Activated B cell treated with CpG ODN at 0.5 μM for 24 hours (primary cell): Measurements from ENCODE around the gene THUMPD2. TPM values are rescaled to one million over a fixed set of nuclear protein-coding genes. Genes with fewer than 3 reads are reported as not detected.

ENCODE experiments used
- ATAC-seq: fragments of 200-7000 bp; cut with Tn5 transposase; one replicate; pipeline ENCODE4 v1.10.0; 2021; ENCODE audit warnings: low read depth, mild to moderate bottlenecking, moderate library complexity
- CTCF ChIA-PET: fragments of 350-600 bp; sonication (Branson Sonifier 250); formaldehyde crosslinking; loops from one replicate; lab custom pipeline; 2021; ENCODE audit warnings: antibody characterized with exemption; lab: Charles Lee
- POLR2A ChIA-PET: fragments of 350-600 bp; sonication (Branson Sonifier 250); formaldehyde crosslinking; loops from one replicate; lab custom pipeline; 2021; ENCODE audit warnings: antibody characterized with exemption; lab: Charles Lee
- DNase-seq: peaks from one replicate; pipeline ENCODE4 v3.0.0; 2022
- H3K27ac Mint-ChIP-seq: one replicate; pipeline ENCODE4 v1.8.0; 2020; ENCODE audit warnings: mixed read lengths
- H3K27me3 Mint-ChIP-seq: one replicate; pipeline ENCODE4 v1.8.0; 2021; ENCODE audit warnings: mixed read lengths
- H3K36me3 Mint-ChIP-seq: one replicate; pipeline ENCODE4 v1.8.0; 2021; ENCODE audit warnings: low read depth, mixed read lengths
- H3K4me1 Mint-ChIP-seq: one replicate; pipeline ENCODE4 v1.8.0; 2021; ENCODE audit warnings: mixed read lengths
- H3K4me3 Mint-ChIP-seq: one replicate; pipeline ENCODE4 v1.8.0; 2020; ENCODE audit warnings: mild to moderate bottlenecking, mixed read lengths
- H3K9me3 Mint-ChIP-seq: one replicate; pipeline ENCODE4 v1.8.0; 2020; ENCODE audit warnings: mixed read lengths
- intact Hi-C: fragments of 100-400 bp; cut with micrococcal nuclease; formaldehyde crosslinking; loops from one replicate; pipeline ENCODE4 v1.15.1; 2024
- total RNA-seq: library from RNA; stranded (reverse); gene quantifications from 2 replicates; pipeline ENCODE4 v1.2.3, GENCODE V29; 2022
- TF ChIP-seq, protein P1 (sequence below): fragments of 200-600 bp; IDR thresholded peaks from one replicate; pipeline ENCODE4 v1.8.0; 2022; ENCODE audit warnings: antibody characterized with exemption, mild to moderate bottlenecking

The THUMPD2 gene
- total RNA-seq, 1 donor from 2014 or later, result 13.2 TPM

DNA sequence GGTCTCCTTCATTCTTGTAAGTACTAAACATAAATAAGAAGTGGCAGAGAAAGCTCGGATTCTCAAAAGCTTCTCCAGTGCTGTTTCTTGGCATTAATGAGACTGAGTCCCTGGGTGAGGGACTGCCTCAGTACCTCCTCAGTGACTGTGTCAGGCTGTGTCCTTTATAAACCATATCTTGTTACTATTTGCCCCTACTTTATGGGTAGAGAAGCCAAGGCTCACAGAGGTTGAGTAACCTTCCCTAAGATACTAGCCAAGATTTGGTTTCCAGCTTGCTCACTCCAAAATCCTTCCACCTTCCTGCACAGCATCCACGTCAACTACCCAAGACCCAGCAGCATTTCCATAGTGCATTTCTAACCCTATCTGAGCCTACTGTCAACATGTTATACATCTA, 55.6 kb downstream of the THUMPD2 start:
- CTCF ChIA-PET, result no interaction called here
- TF ChIP-seq, protein P1, sequence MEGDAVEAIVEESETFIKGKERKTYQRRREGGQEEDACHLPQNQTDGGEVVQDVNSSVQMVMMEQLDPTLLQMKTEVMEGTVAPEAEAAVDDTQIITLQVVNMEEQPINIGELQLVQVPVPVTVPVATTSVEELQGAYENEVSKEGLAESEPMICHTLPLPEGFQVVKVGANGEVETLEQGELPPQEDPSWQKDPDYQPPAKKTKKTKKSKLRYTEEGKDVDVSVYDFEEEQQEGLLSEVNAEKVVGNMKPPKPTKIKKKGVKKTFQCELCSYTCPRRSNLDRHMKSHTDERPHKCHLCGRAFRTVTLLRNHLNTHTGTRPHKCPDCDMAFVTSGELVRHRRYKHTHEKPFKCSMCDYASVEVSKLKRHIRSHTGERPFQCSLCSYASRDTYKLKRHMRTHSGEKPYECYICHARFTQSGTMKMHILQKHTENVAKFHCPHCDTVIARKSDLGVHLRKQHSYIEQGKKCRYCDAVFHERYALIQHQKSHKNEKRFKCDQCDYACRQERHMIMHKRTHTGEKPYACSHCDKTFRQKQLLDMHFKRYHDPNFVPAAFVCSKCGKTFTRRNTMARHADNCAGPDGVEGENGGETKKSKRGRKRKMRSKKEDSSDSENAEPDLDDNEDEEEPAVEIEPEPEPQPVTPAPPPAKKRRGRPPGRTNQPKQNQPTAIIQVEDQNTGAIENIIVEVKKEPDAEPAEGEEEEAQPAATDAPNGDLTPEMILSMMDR, result no peak
- POLR2A ChIA-PET, result no interaction called here
- Mint-ChIP-seq H3K9me3 (no peaks in the 10 kb centered on the region), H3K27ac (no peak overlapping the region), H3K4me1 (peaks cover 5% of the 10 kb centered on the region), H3K4me3 (no peak overlapping the region), H3K27me3 (peaks cover 7% of the 10 kb centered on the region), H3K36me3 (no peaks in the 10 kb centered on the region)
- DNase-seq (no peak), ATAC-seq (no peak)
- intact Hi-C loops, result no loop called here

DNA sequence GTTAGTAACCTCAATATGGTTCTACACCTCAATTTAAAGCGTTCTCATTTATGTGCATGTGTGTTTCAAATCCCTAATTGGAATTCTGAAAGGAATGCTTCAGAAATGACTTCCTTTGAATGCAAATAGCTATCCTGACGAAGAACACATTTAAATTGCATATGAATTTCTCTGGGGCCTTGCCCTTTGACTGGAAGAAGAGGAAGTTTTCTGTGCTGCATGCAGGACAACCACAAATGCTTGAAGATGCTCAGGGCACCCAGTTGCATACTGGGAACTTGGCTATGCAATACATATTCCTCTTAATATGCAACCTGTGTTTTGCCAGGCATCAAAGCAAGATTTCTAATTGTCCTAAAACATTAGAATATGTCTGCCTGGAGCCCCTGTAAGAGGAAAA, 58.1 kb downstream of the THUMPD2 start:
- Mint-ChIP-seq H3K4me1 (no peaks in the 10 kb centered on the region), H3K9me3 (no peaks in the 10 kb centered on the region), H3K36me3 (no peaks in the 10 kb centered on the region), H3K27me3 (peaks cover 7% of the 10 kb centered on the region), H3K4me3 (no peak overlapping the region), H3K27ac (no peak overlapping the region)
- CTCF ChIA-PET, result interaction anchor here (1.3 kb wide), 1 partner anchor 10 kb away, joined by 3 read pairs; no protein-coding TSS in a partner anchor
- intact Hi-C loops, result no loop called here
- TF ChIP-seq, protein P1, result no peak
- no peak for DNase-seq
- no peak for ATAC-seq
- POLR2A ChIA-PET, result no interaction called here

DNA sequence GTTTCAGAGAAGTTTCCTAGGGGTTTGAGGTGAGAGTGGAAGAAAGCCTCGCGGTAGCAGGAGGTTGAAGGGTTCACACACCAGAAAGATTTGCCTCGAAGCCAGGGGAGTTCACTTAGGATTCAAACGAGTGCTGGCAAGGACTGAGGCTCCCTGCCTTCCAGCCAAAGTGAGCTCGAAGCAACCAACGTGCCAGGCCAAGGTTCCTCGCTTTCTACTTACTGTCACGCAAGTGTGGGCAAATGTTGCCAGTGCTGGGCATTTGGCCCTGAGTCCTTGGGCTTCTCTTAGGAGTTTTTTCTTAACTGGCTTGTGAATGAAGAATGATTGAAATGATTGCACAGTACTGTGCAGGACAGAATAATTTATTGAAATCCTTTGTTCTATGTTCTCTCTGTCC, 59.7 kb downstream of the THUMPD2 start:
- Mint-ChIP-seq H3K36me3 (no peaks in the 10 kb centered on the region), H3K27me3 (peaks cover 7% of the 10 kb centered on the region), H3K4me3 (no peak overlapping the region), H3K27ac (no peak overlapping the region), H3K4me1 (no peaks in the 10 kb centered on the region), H3K9me3 (no peaks in the 10 kb centered on the region)
- CTCF ChIA-PET, result no interaction called here
- no peak for DNase-seq
- TF ChIP-seq, protein P1, result no peak
- no peak for ATAC-seq
- POLR2A ChIA-PET, result no interaction called here
- intact Hi-C loops, result no loop called here

DNA sequence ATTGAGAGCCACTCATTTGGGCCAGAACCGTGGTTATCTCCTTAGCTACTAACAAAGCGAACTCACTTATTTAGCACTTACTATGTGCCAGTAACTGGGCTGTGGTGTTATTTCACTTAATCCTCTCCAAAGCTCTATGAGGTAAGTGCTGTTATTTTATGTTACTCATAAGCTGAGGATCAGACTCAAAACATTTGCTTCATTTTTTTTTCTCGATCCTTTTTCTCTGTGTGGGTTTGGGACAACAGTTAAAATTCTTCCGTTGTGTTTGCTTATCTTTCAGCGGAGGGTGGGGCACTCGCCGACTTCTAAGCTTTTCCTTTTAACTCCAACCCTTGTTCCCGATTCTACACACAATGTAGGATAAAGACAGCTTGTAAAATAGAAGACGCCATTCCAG, 60.6 kb downstream of the THUMPD2 start:
- TF ChIP-seq, protein P1, result no peak
- H3K27ac Mint-ChIP-seq, result no peak overlapping the region
- H3K4me3 Mint-ChIP-seq, result no peak overlapping the region
- no peaks in the 10 kb centered on the region for H3K4me1 Mint-ChIP-seq
- ChIA-PET POLR2A (no interaction called here), CTCF (interaction anchor here (0.7 kb wide), 1 partner anchor 23 kb away, joined by 3 read pairs; no protein-coding TSS in a partner anchor)
- no peaks in the 10 kb centered on the region for H3K36me3 Mint-ChIP-seq
- DNase-seq (no peak), ATAC-seq (no peak)
- peaks cover 7% of the 10 kb centered on the region for H3K27me3 Mint-ChIP-seq
- H3K9me3 Mint-ChIP-seq, result no peaks in the 10 kb centered on the region
- intact Hi-C loops, result no loop called here

DNA sequence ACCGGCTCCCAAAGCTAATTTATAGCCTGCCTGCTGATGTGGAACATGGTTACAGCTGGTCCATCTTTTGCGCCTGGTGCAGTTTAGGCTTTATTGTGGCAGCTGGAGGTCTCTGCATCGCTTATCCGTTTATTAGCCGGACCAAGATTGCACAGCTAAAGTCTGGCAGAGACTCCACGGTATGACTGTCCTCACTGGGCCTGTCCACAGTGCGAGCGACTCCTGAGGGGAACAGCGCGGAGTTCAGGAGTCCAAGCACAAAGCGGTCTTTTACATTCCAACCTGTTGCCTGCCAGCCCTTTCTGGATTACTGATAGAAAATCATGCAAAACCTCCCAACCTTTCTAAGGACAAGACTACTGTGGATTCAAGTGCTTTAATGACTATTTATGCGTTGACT, 62.0 kb downstream of the THUMPD2 start:
- ChIA-PET POLR2A (no interaction called here), CTCF (no interaction called here)
- peaks cover 8% of the 10 kb centered on the region for H3K27me3 Mint-ChIP-seq
- no peaks in the 10 kb centered on the region for H3K36me3 Mint-ChIP-seq
- no peak overlapping the region for H3K4me3 Mint-ChIP-seq
- H3K9me3 Mint-ChIP-seq, result no peaks in the 10 kb centered on the region
- H3K4me1 Mint-ChIP-seq, result no peaks in the 10 kb centered on the region
- intact Hi-C loops, result no loop called here
- TF ChIP-seq, protein P1, result no peak
- DNase-seq, result no peak
- no peak for ATAC-seq
- H3K27ac Mint-ChIP-seq, result no peak overlapping the region
